Neural progenitor cell (in vitro differentiated cells): ENCODE measurements around the gene PLCD3. TPM values are rescaled to one million over a fixed set of nuclear protein-coding genes. Genes with fewer than 3 reads are reported as not detected.

ENCODE experiments used
- DNase-seq: peaks from one replicate; pipeline ENCODE4 v3.0.0-alpha.2; 2016; ENCODE audit warnings: low spot score
- H2AFZ ChIP-seq: fragments of 200-600 bp; sonication (generic); replicated peaks from 2 replicates; pipeline ENCODE4 v1.6.1; 2016; ENCODE audit warnings: antibody characterized with exemption
- H3F3A ChIP-seq: fragments of 200-600 bp; sonication (generic); 2 replicates; pipeline ENCODE4 v1.6.1; 2016; ENCODE audit warnings: antibody characterized with exemption, low read depth
- H3K27ac ChIP-seq: fragments of 200-600 bp; sonication (generic); 2 replicates; pipeline ENCODE4 v1.5.1; 2016; ENCODE audit warnings: mild to moderate bottlenecking
- H3K27me3 ChIP-seq: fragments of 200-600 bp; sonication (generic); 2 replicates; pipeline ENCODE4 v1.6.1; 2016; ENCODE audit warnings: mild to moderate bottlenecking, moderate library complexity
- H3K36me3 ChIP-seq: fragments of 200-600 bp; sonication (generic); 2 replicates; pipeline ENCODE4 v1.5.1; 2016
- H3K4me1 ChIP-seq: fragments of 200-600 bp; sonication (generic); 2 replicates; pipeline ENCODE4 v1.6.1; 2016; ENCODE audit warnings: mixed run types
- H3K4me2 ChIP-seq: fragments of 200-600 bp; sonication (generic); 2 replicates; pipeline ENCODE4 v1.6.1; 2016
- H3K4me3 ChIP-seq: fragments of 200-600 bp; sonication (generic); 2 replicates; pipeline ENCODE4 v1.5.1; 2016
- H3K79me2 ChIP-seq: fragments of 200-600 bp; sonication (generic); 2 replicates; pipeline ENCODE4 v1.6.1; 2016; ENCODE audit warnings: low read depth
- H3K9ac ChIP-seq: fragments of 200-600 bp; sonication (generic); 2 replicates; pipeline ENCODE4 v1.6.1; 2016
- H3K9me3 ChIP-seq: fragments of 200-600 bp; sonication (generic); 2 replicates; pipeline ENCODE4 v1.5.1; 2016; ENCODE audit warnings: low read depth
- H4K20me1 ChIP-seq: fragments of 200-600 bp; sonication (generic); 2 replicates; pipeline ENCODE4 v1.6.1; 2016; ENCODE audit warnings: low read depth
- H3K27ac Mint-ChIP-seq: 3 replicates; pipeline ENCODE4 v1.8.0; 2021; ENCODE audit warnings: mixed read lengths
- H3K27me3 Mint-ChIP-seq: 2 replicates; pipeline ENCODE4 v1.8.0; 2022; ENCODE audit warnings: low read depth, mild to moderate bottlenecking, inconsistent platforms, moderate library complexity, mixed read lengths; ENCODE audit not compliant: insufficient read depth
- H3K36me3 Mint-ChIP-seq: 3 replicates; pipeline ENCODE4 v1.8.0; 2021; ENCODE audit warnings: mixed read lengths
- H3K4me1 Mint-ChIP-seq: 3 replicates; pipeline ENCODE4 v1.8.0; 2021; ENCODE audit warnings: mixed read lengths
- H3K4me3 Mint-ChIP-seq: 3 replicates; pipeline ENCODE4 v1.8.0; 2021; ENCODE audit warnings: mild to moderate bottlenecking, moderate library complexity, mixed read lengths
- H3K9me3 Mint-ChIP-seq: 3 replicates; pipeline ENCODE4 v1.8.0; 2020; ENCODE audit warnings: mixed read lengths
- EZH2 ChIP-seq: fragments of 200-600 bp; sonication (generic); IDR thresholded peaks from 2 replicates; pipeline ENCODE4 v1.6.1; 2017; ENCODE audit warnings: antibody characterized with exemption, mild to moderate bottlenecking, moderate library complexity
- EZH2phosphoT487 ChIP-seq: fragments of 200-600 bp; sonication (generic); IDR thresholded peaks from 2 replicates; pipeline ENCODE4 v1.6.1; 2017; ENCODE audit warnings: antibody characterized with exemption
- total RNA-seq: library from RNA; depleted of rRNA; stranded (reverse); fragments of >200 nt; gene quantifications from 2 replicates; pipeline ENCODE4 v1.2.3, GENCODE V29; 2015; ENCODE audit warnings: low replicate concordance
- TF ChIP-seq, protein P1 (sequence below): fragments of 200-600 bp; sonication (generic); IDR thresholded peaks from 2 replicates; pipeline ENCODE4 v1.5.1; 2017; ENCODE audit warnings: antibody characterized with exemption, mild to moderate bottlenecking

PLCD3 gene
- total RNA-seq, 1 donor from 2014 or later: 16.0 TPM

DNA sequence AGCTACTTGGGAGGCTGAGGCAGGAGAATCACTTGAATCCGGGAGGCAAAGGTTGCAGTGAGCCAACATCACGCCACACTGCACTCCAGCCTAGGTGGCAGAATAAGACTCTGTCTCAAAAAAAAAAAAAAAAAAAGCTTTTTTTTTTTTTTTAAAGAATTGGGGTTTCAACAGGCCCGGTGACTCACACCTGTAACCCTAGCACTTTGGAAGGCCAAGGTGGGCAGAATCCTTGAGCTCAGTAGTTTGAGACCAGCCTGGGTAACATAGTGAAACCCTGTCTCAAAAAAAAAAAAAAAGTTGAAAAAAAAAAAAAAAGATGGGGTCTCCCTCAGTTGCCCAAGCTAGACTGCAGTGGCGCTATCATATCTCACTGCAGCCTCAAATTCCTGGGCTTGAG is 22.7 kb upstream of the PLCD3 start:
- H3K9ac ChIP-seq: no peak overlapping the region
- Mint-ChIP-seq H3K9me3 (no peaks in the 10 kb centered on the region), H3K27ac (no peak overlapping the region), H3K27me3 (no peaks in the 10 kb centered on the region), H3K4me1 (peaks cover 43% of the 10 kb centered on the region), H3K36me3 (peaks cover 8% of the 10 kb centered on the region), H3K4me3 (no peak overlapping the region)
- peak overlapping the region; percentile 54 for H3K27ac ChIP-seq
- no peak overlapping the region for H3K4me3 ChIP-seq
- H3K27me3 ChIP-seq: no peaks in the 10 kb centered on the region
- no peak overlapping the region for H2AFZ ChIP-seq
- H3K79me2 ChIP-seq: peaks cover 55% of the 10 kb centered on the region
- H3K4me1 ChIP-seq: peaks cover 18% of the 10 kb centered on the region
- DNase-seq: no peak
- TF ChIP-seq EZH2 (no peak), EZH2phosphoT487 (no peak)
- TF ChIP-seq, protein P1, sequence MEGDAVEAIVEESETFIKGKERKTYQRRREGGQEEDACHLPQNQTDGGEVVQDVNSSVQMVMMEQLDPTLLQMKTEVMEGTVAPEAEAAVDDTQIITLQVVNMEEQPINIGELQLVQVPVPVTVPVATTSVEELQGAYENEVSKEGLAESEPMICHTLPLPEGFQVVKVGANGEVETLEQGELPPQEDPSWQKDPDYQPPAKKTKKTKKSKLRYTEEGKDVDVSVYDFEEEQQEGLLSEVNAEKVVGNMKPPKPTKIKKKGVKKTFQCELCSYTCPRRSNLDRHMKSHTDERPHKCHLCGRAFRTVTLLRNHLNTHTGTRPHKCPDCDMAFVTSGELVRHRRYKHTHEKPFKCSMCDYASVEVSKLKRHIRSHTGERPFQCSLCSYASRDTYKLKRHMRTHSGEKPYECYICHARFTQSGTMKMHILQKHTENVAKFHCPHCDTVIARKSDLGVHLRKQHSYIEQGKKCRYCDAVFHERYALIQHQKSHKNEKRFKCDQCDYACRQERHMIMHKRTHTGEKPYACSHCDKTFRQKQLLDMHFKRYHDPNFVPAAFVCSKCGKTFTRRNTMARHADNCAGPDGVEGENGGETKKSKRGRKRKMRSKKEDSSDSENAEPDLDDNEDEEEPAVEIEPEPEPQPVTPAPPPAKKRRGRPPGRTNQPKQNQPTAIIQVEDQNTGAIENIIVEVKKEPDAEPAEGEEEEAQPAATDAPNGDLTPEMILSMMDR: no peak
- H3F3A ChIP-seq: peaks cover 33% of the 10 kb centered on the region
- H4K20me1 ChIP-seq: peaks cover 19% of the 10 kb centered on the region
- no peaks in the 10 kb centered on the region for H3K9me3 ChIP-seq
- no peak overlapping the region for H3K4me2 ChIP-seq
- no peaks in the 10 kb centered on the region for H3K36me3 ChIP-seq

- Histone ChIP-seq H3K27ac (no peak overlapping the region), H3K36me3 (no peaks in the 10 kb centered on the region), H2AFZ (no peak overlapping the region), H4K20me1 (peaks cover 31% of the 10 kb centered on the region), H3K79me2 (peaks cover 49% of the 10 kb centered on the region), H3K27me3 (no peaks in the 10 kb centered on the region), H3F3A (peaks cover 53% of the 10 kb centered on the region), H3K4me2 (peak overlapping the region; percentile 81), H3K9me3 (no peaks in the 10 kb centered on the region), H3K4me3 (peak overlapping the region; percentile 85), H3K9ac (peak overlapping the region; percentile 5), H3K4me1 (peaks cover 21% of the 10 kb centered on the region)
- H3K27me3 Mint-ChIP-seq: peaks cover 4% of the 10 kb centered on the region
- H3K9me3 Mint-ChIP-seq: no peaks in the 10 kb centered on the region
- TF ChIP-seq, protein P1: no peak
- peaks cover 40% of the 10 kb centered on the region for H3K4me1 Mint-ChIP-seq
- H3K27ac Mint-ChIP-seq: no peak overlapping the region
- H3K36me3 Mint-ChIP-seq: peaks cover under 1% of the 10 kb centered on the region
- DNase-seq: no peak
- H3K4me3 Mint-ChIP-seq: peak overlapping the region; percentile 94
Measured at GRCh38 chr17:45150911-45151809, 18.8 kb upstream of the PLCD3 start.

DNA sequence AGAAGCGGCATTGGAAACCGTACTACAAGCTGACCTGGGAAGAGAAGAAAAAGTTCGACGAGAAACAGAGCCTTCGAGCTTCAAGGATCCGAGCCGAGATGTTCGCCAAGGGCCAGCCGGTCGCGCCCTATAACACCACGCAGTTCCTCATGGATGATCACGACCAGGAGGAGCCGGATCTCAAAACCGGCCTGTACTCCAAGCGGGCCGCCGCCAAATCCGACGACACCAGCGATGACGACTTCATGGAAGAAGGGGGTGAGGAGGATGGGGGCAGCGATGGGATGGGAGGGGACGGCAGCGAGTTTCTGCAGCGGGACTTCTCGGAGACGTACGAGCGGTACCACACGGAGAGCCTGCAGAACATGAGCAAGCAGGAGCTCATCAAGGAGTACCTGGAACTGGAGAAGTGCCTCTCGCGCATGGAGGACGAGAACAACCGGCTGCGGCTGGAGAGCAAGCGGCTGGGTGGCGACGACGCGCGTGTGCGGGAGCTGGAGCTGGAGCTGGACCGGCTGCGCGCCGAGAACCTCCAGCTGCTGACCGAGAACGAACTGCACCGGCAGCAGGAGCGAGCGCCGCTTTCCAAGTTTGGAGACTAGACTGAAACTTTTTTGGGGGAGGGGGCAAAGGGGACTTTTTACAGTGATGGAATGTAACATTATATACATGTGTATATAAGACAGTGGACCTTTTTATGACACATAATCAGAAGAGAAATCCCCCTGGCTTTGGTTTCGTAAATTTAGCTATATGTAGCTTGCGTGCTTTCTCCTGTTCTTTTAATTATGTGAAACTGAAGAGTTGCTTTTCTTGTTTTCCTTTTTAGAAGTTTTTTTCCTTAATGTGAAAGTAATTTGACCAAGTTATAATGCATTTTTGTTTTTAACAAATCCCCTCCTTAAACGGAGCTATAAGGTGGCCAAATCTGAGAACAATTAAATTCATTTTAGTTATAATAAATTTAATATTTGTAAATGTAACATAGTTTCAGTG is 17.7 kb upstream of the PLCD3 start:
- Histone ChIP-seq H4K20me1 (peaks cover 31% of the 10 kb centered on the region), H3K4me3 (peak overlapping the region; percentile 85), H3K27me3 (no peaks in the 10 kb centered on the region), H3F3A (peaks cover 50% of the 10 kb centered on the region), H3K36me3 (no peaks in the 10 kb centered on the region), H2AFZ (no peak overlapping the region), H3K9ac (peak overlapping the region; percentile 67), H3K9me3 (no peaks in the 10 kb centered on the region), H3K27ac (peak overlapping the region; percentile 80), H3K79me2 (peaks cover 51% of the 10 kb centered on the region), H3K4me2 (peak overlapping the region; percentile 81), H3K4me1 (peaks cover 23% of the 10 kb centered on the region)
- peak overlapping the region; percentile 94 for H3K4me3 Mint-ChIP-seq
- peak overlapping the region; percentile 86 for H3K27ac Mint-ChIP-seq
- peaks cover 4% of the 10 kb centered on the region for H3K27me3 Mint-ChIP-seq
- no peaks in the 10 kb centered on the region for H3K9me3 Mint-ChIP-seq
- TF ChIP-seq EZH2: peak; percentile 24
- TF ChIP-seq EZH2phosphoT487: no peak
- DNase-seq: peak; percentile 66
- no peaks in the 10 kb centered on the region for H3K36me3 Mint-ChIP-seq
- H3K4me1 Mint-ChIP-seq: peaks cover 42% of the 10 kb centered on the region
